ENCODE results near the gene MMP23B.
"Not testable (repeated sequence)": the region's sequence is repeated elsewhere in the genome, so short reads cannot be mapped to it uniquely, and the experiment has no call there.

Gene MMP23B

GRCh38 chr1:1631782-1632420 lies at the start of gene MMP23B:
MMP23B (plus strand) TSS chr1:1632173; CDS start chr1:1632219, 46 bp downstream.
- DNase-seq (ENCODE audit: low read depth in 2 of 2) = no peak

GRCh38 chr1:1582585-1583346 lies 49.2 kb upstream of the MMP23B start:
- no peak for DNase-seq (ENCODE audit: low read depth in 2 of 2)

GRCh38 chr1:1583347-1584010 lies 48.5 kb upstream of the MMP23B start:
- DNase-seq (ENCODE audit: low read depth in 2 of 2) = no peak

- no peak for DNase-seq (ENCODE audit: low read depth in 2 of 2)
These were observed 40.5 kb upstream of the MMP23B start for GRCh38 chr1:1591452-1591851.

- DNase-seq (ENCODE audit: low read depth in 2 of 2) = no peak
These were observed 38.0 kb upstream of the MMP23B start for GRCh38 chr1:1593834-1594601.

GRCh38 chr1:1594602-1595260 lies 37.2 kb upstream of the MMP23B start:
- no peak for DNase-seq (ENCODE audit: low read depth in 2 of 2)

- DNase-seq (ENCODE audit: low read depth in 2 of 2) = not testable (repeated sequence)
These were observed 36.6 kb upstream of the MMP23B start for GRCh38 chr1:1595341-1595740.

- DNase-seq (ENCODE audit: low read depth in 2 of 2) = no peak
These were observed 35.3 kb upstream of the MMP23B start for GRCh38 chr1:1596493-1597274.

- DNase-seq (ENCODE audit: low read depth in 2 of 2) = no peak
These were observed 34.6 kb upstream of the MMP23B start for GRCh38 chr1:1597275-1597930.

- DNase-seq (ENCODE audit: low read depth in 2 of 2) = no peak
These were observed 33.8 kb upstream of the MMP23B start for GRCh38 chr1:1598051-1598719.

GRCh38 chr1:1598720-1599029 lies 33.3 kb upstream of the MMP23B start:
- DNase-seq (ENCODE audit: low read depth in 2 of 2) = no peak

- no peak for DNase-seq (ENCODE audit: low read depth in 2 of 2)
These were observed 32.7 kb upstream of the MMP23B start for GRCh38 chr1:1599030-1599934.

GRCh38 chr1:1599935-1600860 lies 31.8 kb upstream of the MMP23B start, which contains the start of gene FNDC10:
FNDC10 (minus strand) TSS chr1:1600135; CDS start chr1:1600015, 120 bp downstream.
- no peak for DNase-seq (ENCODE audit: low read depth in 2 of 2)

- no peak for DNase-seq (ENCODE audit: low read depth in 2 of 2)
These were observed 31.0 kb upstream of the MMP23B start for GRCh38 chr1:1600861-1601563.

GRCh38 chr1:1601564-1602303 lies 30.2 kb upstream of the MMP23B start:
- DNase-seq (ENCODE audit: low read depth in 2 of 2) = no peak

- no peak for DNase-seq (ENCODE audit: low read depth in 2 of 2)
These were observed 29.5 kb upstream of the MMP23B start for GRCh38 chr1:1602304-1602967.
